GM18507 (cell line): ENCODE measurements around the gene DPP3.
A peak's percentile ranks its signal among the peaks of the same experiment; 100 is the strongest.
"Not testable (repeated sequence)": the region's sequence is repeated elsewhere in the genome, so short reads cannot be mapped to it uniquely, and the experiment has no call there.

Experiments
- DNase-seq: peaks from one replicate; pipeline ENCODE4 v3.0.0; 2011; ENCODE audit warnings: low read depth; ENCODE audit not compliant: insufficient read length; ENCODE audit errors: extremely low spot score
- FAIRE-seq: peaks from 2 replicates; lab custom pipeline; 2011; peaks lifted over from hg19 to GRCh38; lab: Jason Lieb, UNC

The DPP3 gene, protein sequence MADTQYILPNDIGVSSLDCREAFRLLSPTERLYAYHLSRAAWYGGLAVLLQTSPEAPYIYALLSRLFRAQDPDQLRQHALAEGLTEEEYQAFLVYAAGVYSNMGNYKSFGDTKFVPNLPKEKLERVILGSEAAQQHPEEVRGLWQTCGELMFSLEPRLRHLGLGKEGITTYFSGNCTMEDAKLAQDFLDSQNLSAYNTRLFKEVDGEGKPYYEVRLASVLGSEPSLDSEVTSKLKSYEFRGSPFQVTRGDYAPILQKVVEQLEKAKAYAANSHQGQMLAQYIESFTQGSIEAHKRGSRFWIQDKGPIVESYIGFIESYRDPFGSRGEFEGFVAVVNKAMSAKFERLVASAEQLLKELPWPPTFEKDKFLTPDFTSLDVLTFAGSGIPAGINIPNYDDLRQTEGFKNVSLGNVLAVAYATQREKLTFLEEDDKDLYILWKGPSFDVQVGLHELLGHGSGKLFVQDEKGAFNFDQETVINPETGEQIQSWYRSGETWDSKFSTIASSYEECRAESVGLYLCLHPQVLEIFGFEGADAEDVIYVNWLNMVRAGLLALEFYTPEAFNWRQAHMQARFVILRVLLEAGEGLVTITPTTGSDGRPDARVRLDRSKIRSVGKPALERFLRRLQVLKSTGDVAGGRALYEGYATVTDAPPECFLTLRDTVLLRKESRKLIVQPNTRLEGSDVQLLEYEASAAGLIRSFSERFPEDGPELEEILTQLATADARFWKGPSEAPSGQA

DNA sequence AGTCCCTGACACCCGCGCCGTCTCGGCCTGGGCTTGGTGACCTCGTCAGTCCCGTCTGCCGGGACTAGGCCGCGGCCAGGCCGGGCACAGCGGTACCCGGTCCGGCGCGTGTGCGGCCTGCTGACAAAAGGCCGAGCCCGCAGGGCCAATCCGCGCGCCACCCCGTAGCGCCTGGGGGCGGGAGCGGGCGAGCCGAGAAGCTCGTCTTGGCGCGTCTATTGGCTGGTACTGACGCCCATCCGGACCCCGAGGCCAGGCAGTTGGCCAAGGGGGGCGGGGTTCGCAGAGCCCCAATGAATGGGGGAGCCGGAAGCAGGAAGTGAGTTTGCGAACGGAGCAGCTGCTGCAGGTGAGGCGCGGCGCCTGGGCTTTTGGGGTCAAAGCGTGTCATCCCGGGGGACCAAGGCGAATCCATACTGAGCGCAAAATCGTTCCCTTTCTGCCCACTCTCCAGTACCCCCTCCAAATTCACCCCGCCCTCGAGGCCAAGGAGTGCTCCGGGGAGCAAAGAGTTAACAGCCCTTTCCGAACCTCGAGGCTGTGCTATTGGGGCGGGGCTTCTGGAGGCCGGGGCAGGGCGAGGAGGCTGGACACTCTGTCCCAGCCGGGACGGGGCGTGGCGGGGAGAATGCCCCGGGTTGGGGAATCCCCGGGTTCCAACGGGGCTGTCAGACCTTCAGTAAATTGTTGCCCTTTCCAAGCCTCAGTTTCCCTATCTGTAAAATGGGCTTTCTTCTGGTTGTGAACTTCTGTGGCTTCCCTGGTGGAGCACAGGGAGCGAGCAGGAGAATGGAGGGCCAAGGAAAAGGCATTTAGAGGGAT, at the start of gene DPP3:
Gene DPP3 (plus strand): TSS at position 318 of the 822 bp plus-strand sequence. CDS start 1,767 bp downstream, outside the sequence.
- peak; percentile 100 for DNase-seq
- FAIRE-seq: peak; percentile 95

DNA sequence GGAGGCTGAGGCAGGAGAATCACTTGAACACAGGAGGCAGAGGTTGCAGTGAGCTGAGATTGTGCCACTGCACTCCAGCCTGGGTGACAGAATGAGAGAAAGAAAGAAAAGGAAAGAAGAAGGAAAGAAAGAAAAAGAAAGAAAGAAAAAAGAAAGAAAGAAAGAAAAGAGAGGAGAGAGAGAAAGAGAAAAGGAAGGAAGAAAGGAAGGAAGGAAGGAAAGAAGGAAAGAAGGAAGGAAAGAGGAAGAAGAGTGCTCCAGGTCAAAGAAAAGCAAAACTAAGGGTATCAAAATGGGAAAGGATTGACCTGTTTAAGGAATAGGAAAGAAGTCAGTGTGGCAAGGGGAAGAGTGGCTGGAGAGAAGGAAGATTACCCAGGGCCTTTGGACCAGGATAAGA, 48.9 kb upstream of the DPP3 start:
- DNase-seq, FAIRE-seq: not testable (repeated sequence)

DNA sequence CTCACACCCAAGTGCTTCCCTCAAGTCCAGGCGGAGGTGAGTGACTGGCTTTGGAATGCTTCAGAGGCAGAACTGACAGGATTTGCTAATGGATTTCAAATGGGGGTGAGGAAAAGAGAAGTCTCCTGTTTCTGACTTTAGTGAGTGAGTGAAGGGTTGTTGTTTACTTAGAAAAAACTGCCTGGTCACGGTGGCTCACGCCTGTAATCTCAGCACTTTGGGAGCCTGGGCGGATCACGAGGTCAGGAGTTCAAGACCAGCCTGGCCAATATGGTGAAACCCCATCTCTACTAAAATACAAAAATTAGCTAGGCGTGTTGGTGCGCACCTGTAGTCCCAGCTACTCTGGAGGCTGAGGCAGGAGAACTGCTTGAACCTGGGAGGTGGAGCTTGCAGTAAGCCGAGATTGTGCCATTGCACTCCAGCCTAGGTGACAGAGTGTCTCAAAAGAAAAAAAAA, 48.3 kb upstream of the DPP3 start:
- not testable (repeated sequence) for FAIRE-seq, DNase-seq

DNA sequence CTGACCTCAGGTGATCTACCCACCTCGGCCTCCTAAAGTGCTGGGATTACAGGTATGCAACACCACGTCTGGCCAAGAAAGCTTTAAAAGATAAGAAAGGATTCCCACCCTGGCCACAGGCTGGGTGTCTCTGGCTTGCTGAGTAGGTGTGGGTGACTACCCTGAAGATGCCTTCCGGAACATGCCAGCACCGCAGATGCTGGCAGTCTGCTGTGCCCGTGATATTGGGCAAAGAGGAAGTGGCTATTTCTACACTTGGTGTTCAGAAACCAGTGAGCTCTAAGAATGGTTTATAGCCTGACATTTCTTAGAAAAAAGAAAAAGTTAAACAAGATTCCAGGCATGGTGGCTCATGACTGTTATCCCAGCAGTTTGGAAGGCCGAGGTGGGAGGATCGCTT, 47.6 kb upstream of the DPP3 start:
- FAIRE-seq (no peak), DNase-seq (no peak)

DNA sequence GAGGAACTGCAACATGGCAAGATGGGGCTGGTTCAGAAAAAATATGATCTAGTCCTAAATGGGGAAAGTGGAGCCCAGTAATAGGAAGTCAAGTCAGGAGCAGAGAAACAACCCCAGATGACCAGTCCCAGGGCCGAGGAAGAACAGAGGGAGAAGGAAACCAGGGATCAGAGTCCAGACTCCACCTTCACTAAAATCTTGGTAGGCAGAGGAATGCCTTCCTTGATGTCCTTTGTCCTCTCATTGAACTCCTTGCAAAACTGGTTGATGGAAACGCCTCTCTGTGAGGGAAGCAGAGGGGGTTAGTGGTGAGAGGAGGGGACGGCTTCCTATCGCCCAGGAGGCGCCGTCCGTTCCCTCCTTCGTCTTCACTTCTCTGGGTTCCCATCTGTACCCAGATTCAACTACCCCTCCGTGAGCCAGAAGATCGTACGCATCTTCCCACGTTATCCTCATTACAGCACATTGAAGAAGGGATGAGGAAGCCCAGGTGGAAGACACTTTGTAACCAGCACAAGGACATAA, 42.2 kb upstream of the DPP3 start:
- DNase-seq (no peak), FAIRE-seq (no peak)

DNA sequence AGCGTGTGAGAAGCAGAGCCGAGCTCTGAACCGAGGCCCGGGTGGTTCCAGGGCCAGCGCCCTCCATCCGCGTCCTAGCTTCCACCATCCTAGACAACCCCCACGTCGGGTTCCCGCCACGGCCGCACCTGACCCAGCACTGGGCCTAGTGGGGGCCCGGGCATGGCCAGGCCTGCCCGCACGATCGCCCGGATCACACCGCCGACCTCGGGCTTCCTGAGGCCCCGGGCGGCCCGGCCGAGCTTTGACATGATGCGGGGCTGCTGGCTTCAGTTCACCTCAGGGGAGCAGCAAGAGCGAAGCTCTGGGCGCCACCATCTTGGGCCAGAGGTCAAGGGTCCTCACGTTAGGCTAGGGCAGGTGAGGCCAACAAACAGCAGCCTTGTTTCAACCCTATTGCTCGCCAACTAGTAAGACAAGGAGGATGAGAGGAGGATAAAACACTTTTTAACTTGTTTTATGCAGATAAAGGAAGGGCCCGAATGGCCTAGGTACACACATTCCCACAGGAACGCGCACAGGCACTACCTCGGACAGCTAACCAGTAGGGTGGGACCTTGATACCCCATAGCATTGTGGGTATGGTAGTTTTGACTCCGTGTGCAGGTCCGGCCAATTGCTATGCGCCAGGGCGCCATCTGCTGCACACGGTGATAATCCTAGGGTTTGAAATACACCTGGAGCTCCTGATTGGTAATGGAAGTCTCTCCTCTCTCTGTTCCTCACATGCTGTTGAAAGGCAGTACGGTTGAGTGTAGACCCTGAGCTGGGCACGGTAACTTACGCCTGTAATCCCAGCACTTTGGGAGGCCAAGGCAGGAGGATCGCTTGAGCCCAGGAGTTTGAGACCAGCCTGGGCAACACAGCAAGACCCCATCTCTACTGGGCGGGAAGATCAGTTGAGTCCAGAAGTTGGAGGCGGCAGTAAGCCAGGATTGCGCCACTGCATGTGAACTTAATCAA, 41.4 kb upstream of the DPP3 start, which contains the start of gene MRPL11:
Gene MRPL11 (minus strand): TSS at position 345 of the 963 bp plus-strand sequence. CDS start 94 bp downstream, at position 251.
- peak; percentile 98 for FAIRE-seq
- DNase-seq: peak; percentile 94

DNA sequence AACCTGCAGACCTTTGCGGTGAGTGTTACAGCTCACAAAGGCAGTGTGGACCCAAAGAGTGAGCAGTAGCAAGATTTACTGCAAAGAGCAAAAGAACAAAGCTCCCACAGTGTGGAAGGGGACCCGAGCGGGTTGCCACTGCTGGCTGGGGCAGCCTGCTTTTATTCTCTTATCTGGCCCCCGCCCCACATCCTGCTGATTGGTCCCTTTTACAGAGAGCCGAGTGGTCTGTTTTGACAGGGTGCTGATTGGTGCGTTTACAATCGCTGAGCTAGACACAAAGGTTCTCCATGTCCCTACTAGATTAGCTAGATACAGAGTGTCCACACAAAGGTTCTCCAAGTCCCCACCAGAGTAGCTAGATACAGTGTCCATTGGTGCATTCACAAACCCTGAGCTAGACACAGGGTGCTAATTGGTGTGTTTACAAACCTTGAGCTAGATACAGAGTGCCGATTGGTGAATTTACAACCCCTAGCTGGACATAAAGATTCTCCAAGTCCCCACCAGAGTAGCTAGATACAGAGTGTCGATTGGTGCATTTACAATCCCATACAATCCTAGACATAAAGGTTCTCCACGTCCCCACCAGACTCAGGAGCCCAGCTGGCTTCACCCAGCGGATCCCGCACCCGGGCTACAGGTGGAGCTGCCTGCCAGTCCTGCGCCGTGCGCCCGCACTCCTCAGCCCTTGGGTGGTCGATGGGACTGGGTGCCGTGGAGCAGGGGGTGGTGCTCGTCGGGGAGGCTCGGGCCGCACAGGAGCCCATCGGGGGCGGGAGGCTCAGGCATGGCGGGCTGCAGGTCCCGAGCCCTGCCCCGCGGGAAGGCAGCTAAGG, 39.9 kb upstream of the DPP3 start:
- FAIRE-seq, DNase-seq: not testable (repeated sequence)

DNA sequence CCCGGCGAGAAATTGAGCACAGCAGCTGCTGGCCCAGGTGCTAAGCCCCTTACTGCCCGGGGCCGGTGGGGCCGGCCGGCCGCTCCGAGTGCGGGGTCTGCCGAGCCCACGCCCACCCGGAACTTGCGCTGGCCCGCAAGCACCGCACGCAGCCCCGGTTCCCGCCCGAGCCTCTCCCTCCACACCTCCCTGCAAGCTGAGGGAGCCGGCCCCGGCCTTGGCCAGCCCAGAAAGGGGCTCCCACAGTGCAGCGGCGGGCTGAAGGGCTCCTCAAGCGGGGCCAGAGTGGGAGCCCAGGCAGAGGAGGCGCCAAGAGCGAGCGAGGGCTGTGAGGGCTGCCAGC, 39.3 kb upstream of the DPP3 start:
- not testable (repeated sequence) for DNase-seq, FAIRE-seq

DNA sequence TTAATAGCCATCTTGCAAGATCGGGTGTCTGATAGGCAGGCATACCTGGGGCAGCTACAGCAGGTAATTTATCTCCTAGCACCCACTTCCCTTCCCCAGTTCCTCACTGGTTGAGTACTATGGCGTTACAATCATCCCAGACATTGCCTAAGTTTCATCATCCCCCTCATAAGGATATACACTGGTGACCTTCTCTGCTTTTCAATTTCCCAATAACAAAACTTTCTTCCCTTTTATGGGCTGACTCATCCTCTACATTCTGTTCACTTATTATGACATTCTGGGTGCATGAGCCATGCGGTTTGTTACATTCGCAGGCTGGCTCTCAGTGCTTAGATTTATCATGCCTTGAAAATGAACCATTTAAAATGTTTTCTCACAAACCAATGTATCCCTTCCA, 36.6 kb upstream of the DPP3 start:
- DNase-seq (no peak), FAIRE-seq (no peak)

DNA sequence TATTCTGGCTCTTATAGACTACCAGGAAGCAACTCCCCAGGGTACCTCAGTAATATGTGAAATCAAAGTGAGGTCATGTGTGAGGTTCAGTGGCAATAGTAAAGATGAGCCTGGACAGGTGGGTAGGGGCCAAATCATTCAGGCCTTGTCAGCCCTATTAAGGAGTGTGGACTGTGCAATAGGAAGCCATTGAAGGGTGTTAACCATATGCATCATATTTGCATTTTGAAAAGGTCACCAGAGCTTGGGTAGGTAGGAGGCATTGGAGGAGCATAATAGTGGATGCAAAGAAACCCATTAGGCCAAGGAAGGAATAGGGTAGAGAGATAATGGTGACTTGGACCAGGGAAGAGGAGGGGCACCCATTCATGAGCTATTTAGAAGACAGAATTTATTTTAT, 33.2 kb upstream of the DPP3 start:
- no peak for FAIRE-seq
- no peak for DNase-seq

DNA sequence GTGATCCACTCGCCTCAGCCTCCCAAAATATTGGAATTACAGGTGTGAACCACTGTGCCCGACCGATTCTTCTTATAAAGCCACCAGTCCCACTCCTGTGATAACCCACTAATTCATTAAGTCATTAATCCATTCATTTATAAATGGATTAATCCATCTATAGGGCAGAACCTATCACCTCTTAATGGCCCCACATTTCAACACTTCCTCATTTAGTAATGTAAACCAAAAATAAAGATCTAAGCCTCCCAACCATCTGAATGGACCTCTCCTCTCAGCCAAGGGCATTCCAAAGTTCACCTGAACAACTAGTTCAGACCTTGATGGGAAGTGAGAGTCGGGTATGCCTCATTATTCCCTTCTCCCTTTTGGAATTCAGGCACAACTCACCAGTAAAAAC, 31.7 kb upstream of the DPP3 start:
- DNase-seq: no peak
- no peak for FAIRE-seq

DNA sequence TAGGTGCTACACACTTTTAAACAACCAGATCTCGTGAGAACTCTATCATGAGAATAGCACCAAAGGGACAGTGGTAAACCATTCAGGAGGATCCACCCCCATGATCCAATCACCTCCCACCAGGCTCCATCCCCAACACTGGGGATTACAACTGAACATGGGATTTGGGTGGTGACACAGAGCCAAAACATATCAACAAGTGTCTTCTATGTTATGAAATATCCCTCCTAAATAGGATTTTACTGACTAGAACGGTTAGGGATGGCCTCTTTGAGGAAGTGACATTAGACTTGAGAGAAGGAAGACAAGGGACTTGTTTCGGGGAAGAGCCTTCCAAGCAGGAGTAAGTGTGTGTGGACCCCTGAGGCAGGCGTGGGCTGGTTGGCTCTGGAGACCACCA, 29.7 kb upstream of the DPP3 start:
- DNase-seq (no peak), FAIRE-seq (no peak)

DNA sequence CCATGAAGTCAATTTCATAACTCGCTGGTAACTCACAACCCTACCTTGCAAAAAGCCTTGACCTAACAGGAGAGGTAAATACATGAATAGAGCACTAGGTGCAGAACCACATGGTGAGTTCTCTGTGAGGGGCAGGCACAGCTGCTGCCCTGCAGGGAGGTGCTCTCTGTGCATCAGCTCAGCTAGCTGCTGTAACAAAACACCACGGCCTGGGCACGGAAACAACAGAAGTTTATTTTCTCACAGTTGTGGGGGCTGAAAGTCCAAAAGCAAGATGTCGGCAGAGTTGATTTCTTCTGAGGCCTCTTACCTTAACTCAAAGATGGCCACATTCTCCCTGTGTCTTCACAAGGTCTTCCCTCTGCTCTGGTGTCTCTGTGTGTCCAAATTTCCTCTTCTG, 28.6 kb upstream of the DPP3 start:
- no peak for DNase-seq
- FAIRE-seq: no peak

DNA sequence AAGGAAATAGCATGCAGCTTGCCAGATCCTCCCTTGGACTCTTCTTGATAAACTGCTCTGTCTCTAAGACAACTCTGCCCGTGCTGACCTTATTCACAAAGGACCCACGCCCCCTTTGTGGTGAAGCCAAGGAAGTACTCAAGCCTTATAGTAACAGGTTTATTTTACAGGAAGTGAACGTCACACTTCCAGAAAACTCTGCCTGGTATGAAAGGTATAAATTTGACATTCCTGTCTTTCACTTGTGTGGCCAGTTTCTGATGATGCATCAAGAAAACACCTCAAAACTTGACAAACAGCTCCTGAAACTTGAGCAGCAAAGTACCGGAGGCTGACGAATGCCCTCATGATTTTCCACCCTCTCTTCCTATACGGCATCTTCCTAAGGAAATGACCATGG, 26.0 kb upstream of the DPP3 start:
- FAIRE-seq: no peak
- DNase-seq: no peak

DNA sequence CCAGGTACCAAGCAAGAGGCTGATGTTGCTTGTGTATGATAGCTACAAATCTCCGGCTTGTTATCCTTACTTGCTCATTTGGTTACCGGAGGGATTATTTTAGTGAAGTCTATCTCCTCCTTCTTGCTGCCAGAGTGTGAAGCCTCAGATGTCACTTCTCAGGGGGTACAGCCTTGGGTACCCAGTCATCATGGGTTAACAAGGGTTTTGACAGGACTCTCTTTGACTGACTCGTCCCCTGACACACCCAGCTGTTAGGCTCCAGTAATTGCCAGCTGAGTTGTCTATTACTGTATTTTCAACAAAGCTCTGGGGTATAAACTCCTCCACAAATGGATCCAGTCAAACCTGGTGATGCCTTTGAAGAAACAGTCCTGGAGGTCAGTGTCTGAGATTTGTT, 25.4 kb upstream of the DPP3 start:
- DNase-seq (no peak), FAIRE-seq (no peak)

DNA sequence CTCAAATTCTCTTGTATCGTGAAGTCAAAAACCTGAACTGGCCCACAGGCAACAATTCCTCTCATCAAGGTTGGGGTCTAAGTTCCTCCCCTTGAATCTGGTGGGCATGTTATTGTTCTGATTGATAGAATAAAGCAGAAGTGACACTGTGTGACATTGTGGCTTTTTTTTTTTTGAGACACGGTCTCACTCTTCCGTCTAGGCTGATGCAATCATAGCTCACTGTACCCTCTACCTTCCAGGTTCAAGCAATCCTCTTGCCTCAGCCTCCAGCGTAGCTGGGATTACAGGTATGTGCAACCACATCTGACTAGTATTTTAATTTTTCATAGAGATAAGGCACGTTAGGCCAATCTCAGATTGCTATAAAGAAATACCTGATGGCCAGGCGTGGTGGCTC, 22.4 kb upstream of the DPP3 start:
- DNase-seq (no peak), FAIRE-seq (no peak)

DNA sequence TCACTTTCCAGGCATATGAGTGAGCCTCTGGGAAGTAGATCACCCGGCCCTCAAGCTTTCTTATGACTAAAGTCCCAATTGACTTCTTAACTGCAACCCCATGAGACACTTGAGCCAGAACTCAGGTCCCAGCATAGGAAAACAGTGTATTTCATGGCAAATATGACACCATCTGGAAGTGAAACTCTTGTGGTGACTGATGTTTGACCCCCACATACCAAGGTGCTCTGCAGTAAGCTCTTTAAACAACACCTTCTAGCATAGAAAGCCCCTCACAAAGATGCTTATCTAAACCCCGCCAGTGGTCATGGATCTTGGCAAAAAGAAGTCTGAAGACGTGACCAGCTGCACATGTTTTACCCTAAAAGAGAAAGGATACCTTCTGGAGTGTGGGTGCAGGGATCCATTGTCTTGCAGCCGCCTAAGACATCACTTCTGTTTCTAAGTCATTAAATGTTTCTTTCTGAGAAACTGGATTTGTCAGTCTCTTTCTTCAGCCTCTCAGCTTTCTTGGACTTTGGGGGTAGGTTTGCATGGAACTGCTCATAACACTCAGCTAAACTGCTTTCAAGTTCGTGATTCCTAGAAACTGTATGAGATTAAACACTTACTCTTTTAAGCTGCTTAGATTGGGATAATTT, 21.0 kb upstream of the DPP3 start:
- DNase-seq: no peak
- FAIRE-seq: peak; percentile 26
